GM21786 (cell line): Measurements from ENCODE around the gene DNAJC2.

Experiments used
- ATAC-seq: cut with Tn5 transposase; IDR thresholded peaks from one replicate; pipeline ENCODE4 v1.9.1; 2021; ENCODE audit not compliant: unreplicated experiment

DNAJC2 gene, protein sequence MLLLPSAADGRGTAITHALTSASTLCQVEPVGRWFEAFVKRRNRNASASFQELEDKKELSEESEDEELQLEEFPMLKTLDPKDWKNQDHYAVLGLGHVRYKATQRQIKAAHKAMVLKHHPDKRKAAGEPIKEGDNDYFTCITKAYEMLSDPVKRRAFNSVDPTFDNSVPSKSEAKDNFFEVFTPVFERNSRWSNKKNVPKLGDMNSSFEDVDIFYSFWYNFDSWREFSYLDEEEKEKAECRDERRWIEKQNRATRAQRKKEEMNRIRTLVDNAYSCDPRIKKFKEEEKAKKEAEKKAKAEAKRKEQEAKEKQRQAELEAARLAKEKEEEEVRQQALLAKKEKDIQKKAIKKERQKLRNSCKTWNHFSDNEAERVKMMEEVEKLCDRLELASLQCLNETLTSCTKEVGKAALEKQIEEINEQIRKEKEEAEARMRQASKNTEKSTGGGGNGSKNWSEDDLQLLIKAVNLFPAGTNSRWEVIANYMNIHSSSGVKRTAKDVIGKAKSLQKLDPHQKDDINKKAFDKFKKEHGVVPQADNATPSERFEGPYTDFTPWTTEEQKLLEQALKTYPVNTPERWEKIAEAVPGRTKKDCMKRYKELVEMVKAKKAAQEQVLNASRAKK

DNA sequence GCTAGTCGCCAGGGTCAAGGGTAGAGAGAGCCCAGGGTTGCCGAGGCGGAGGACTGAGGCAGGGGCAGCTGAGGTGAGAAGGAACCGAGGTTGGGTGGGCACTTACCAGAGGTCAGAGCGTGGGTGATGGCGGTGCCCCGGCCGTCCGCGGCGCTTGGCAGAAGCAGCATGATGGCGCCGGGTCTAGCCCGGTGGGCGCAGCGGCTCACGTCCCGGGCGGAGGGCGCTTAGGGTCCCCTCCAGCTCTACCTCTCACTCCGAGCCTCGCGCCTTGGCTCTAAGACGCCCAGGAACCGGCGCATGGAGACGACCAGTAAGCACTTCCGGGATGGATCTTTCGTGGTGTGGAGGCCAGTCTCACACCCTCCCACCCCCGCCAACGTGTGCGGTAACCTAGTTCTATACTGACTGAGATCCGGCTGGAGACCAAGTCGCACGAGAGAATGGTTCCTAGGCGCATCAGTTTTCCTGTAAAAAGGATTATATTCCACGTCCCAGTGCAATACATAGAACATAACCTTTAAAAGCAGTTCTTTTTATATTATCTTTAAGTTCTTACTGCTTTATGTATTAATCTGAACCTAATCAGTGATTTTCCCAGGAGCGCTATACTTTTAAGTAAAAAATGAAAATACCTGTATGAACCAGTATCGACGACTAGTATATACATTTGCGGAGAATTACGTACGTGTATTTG lies at the start of gene DNAJC2:
TSS of gene DNAJC2 (minus strand) at position 315 of the 697 bp plus-strand sequence. CDS start at position 170, 145 bp downstream.
- ATAC-seq, result peak; percentile 75

DNA sequence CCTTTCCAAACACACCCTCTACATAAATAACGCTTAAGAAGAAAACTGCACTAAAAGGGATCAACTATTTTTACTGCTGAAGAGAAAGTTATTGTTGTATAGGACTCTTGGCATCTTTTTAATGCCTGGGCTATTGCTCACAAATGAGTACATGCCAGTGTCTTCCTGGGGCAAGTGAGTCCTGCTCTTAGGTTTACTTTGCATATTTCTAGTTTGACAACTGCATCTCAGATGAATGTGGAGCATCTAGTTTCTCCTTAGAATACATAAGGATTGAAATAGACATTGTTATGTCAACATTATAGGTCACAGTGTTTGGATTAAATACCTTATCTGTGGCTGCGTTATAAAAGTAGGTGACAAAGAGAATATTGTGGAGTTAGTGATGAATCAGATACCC lies 47.4 kb upstream of the DNAJC2 start:
- ATAC-seq, result no peak

- ATAC-seq, result no peak
These were observed 46.6 kb upstream of the DNAJC2 start for GRCh38 chr7:103391150-103391549.

GRCh38 chr7:103389263-103389662 lies 44.7 kb upstream of the DNAJC2 start:
- ATAC-seq, result no peak

GRCh38 chr7:103388469-103389140 lies 44.0 kb upstream of the DNAJC2 start:
- ATAC-seq, result no peak

GRCh38 chr7:103387242-103387641 lies 42.7 kb upstream of the DNAJC2 start:
- no peak for ATAC-seq

DNA sequence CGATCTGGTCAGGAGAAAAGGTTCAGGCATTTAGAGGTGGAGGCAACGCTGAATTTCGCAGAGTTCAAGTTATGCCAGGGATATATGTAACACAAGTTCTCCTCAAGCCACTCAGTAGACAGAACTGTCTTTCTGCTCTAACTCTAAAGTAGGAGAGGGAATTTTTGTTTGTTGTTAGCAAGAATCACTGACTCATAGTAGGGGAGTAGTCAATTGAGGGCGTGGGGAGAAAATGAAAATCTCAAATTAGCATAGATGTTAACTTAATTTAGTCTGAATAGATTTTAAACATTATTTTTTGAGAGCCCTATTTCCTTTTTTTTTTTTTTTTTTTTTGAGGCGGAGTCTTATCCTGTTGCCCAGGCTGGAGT lies 37.5 kb upstream of the DNAJC2 start:
- no peak for ATAC-seq

DNA sequence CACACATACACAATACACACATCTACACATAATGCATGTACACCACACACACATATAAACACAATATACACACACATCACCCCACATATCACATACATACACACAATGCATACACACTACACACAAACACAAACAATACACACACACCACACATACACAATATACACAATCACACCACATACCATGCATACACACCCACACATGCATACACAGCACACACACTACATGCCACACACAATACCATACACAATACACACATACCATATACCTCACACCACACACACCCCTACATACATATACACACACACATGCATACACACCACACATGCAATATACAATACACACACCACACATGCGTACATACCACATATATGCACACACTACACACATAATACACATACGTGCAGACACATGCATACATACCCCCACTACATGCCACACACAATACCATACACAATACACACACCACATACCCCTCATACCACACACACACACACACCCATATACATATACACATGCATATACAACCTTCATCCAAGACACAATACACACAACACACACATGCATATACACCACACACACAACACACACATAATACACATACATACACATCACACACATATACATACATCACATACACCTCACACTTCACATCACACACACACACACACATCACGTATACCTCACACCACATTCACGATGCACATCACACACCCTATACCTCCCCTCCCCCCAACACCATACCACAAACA lies 36.9 kb upstream of the DNAJC2 start:
- no peak for ATAC-seq

DNA sequence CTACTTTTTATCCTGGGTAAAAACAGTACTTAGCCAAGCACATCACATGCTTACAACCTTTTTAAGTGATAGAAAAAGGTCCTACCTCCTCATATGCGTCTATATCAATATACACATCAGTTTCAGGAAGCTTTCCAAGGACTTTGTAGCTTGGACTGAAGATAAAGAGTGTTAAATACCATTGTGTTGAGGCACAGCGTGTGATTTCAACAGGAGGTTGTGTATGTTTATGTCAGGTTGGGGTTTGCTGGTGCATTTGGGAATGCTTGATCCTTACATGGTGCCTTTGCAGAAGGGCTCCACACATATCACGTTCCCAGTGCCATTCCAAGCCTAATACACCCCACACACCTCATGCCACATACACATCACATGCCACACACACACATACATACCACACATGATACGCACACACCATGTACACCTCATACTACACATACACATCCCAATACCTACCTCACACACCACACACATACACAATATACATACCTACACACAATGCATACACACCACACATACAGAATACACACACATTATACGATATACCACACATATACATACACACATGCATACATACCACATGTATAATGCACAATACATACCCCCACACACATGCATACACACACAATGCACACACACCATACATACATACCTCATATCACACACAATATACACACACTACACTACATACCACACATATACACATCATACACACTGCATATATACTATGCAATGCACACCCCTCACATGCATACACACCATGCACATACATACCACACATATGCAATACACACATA lies 36.0 kb upstream of the DNAJC2 start:
- no peak for ATAC-seq

GRCh38 chr7:103379270-103379975 lies 34.9 kb upstream of the DNAJC2 start:
- no peak for ATAC-seq

GRCh38 chr7:103373866-103374643 lies 29.5 kb upstream of the DNAJC2 start:
- ATAC-seq, result no peak

- no peak for ATAC-seq
These were observed 24.9 kb upstream of the DNAJC2 start for GRCh38 chr7:103369432-103369831.

- ATAC-seq, result no peak
These were observed 5.2 kb upstream of the DNAJC2 start for GRCh38 chr7:103349805-103350204.

DNA sequence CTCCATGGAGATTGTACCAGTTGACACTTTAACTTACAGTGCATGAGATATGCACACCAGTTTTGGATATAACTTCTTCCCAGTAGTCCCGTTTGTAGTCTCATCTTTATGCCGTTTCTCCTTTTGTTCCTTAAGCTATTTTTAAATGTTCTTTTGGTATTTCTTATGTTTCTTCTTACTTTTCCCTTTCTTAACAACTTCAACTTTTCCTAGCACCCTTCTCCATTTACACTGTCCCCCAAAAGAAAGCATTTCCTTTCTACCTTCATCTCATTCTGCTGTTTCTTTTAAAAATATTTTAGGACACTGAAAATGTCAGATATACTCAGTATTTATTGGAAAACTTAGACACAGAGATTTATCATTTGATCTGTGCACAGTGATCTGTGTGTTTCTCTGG lies 4.4 kb upstream of the DNAJC2 start:
- no peak for ATAC-seq

DNA sequence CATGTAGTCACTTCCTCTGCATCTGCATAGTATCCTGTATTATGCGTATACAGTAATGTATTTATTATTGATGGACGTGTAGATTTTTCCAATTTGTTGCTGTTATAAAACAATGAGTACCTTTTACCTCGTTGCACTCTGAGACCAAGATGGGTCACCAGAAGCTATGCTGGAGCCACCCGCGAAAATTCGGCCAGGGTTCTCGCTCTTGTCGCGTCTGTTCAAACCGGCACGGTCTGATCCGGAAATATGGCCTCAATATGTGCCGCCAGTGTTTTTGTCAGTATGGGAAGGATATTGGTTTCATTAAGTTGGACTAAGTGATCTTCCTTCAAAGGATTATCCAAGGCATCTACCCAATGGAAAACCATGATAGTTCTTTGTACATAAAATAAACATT lies 3.9 kb upstream of the DNAJC2 start:
- no peak for ATAC-seq

DNA sequence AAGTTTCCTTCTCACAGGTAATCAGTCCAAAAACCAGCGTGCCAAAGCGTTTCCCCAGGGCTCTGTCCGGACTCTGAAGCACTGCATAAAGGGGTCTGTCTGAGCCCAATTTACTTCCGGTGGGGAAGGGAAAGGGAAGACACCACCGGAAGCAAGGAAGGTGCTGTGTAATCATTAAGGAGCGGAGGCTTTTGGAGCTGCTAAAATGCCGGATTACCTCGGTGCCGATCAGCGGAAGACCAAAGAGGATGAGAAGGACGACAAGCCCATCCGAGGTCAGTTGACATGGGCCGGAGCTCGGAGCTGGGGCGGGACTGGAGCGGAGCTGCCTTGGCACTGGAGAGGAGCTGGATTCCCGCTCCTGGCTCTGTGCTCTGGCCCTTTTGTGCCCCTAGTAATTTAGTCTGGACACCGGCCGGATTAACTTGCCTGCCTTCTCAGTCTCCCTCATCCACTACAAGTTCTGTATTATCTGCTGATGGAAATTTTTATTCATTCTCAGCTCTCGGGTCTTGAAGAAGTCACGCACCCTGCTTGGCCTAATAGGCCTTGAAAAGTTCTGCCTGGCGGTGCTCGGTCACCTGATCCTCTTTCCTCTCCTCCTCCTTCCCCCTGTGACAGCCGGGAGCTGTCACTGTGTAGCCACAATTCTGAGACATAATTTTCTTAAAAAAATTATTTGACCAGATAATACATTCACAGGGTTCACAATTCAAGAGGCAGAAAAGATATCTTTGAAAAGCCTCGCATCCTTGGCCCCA lies 3.1 kb upstream of the DNAJC2 start, which contains the start of gene PSMC2:
TSS of gene PSMC2 (plus strand) at position 137 of the 761 bp plus-strand sequence. CDS start at position 206, 69 bp downstream.
- peak; percentile 69 for ATAC-seq

DNA sequence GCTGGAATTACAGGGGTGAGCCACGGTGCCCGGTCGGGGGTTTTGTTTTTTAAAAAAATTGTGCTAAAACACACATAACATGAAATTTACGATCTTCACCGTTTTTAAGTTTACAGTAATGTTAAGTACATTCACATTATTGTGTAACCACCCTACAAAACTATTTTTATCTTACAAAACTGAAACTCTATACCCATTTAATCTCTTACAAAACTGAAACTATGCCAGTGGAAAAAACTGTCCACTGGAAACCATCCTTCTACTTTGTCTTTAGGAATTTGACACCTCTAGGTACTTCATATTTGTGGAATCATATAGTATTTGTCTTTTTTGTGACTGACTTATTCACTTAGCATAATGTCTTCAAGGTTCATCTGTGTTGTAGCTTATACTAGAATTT lies 1.8 kb upstream of the DNAJC2 start:
- no peak for ATAC-seq
